ENCODE results near the gene KCTD16. TPM values are rescaled to one million over a fixed set of nuclear protein-coding genes. Genes with fewer than 3 reads are reported as not detected.

KCTD16 gene
- total RNA-seq, 1 experiment from 2014 or later = 0.64 TPM

- H3K4me1 ChIP-seq (ENCODE audit: control insufficient read depth in 1 of 2, insufficient read depth in 2 of 2, low read length in 2 of 2) = no peaks in the 10 kb centered on the region
- no peak overlapping the region for H3K9ac ChIP-seq (ENCODE audit: low read length)
- no TSS peak for BruUV-seq (replicated peaks)
- TF ChIP-seq ZBTB33 (IDR thresholded peaks at IDR 0.05; ENCODE audit: extremely low read depth, insufficient replicate concordance, low read length) = no peak
- TF ChIP-seq CBX3 (IDR thresholded peaks at IDR 0.05; ENCODE audit: low read depth) = no peak
- TF ChIP-seq SIN3A (IDR thresholded peaks at IDR 0.05; ENCODE audit: low read depth) = no peak
- TF ChIP-seq RAD21 (IDR thresholded peaks at IDR 0.05; ENCODE audit: low read depth) = no peak
- TF ChIP-seq ZFX (IDR thresholded peaks at IDR 0.05) = no peak
- no peak for TF ChIP-seq CEBPB (IDR thresholded peaks at IDR 0.05; ENCODE audit: low read depth)
- TF ChIP-seq POLR2AphosphoS5 (IDR thresholded peaks at IDR 0.05; ENCODE audit: low read depth, low read length) = no peak
- no peak overlapping the region for H3K4me3 ChIP-seq (replicated peaks in 1 of 2; ENCODE audit: low read depth in 1 of 2, low read length in 2 of 2)
- DNase-seq (ENCODE audit: low read depth, low spot score) = no peak
- no peaks in the 10 kb centered on the region for H3K9me2 ChIP-seq (ENCODE audit: insufficient read depth)
- H2AFZ ChIP-seq (ENCODE audit: low read depth, low read length, poor library complexity, severe bottlenecking) = no peak overlapping the region
- RAD21 ChIA-PET (ENCODE audit: low non-redundant PET in 1 of 2, low total read pairs in 2 of 2, uncharacterized antibody in 2 of 2, unreplicated experiment in 2 of 2) = no interaction called here
- no peak for ATAC-seq
- H3K4me2 ChIP-seq (ENCODE audit: low read length) = no peak overlapping the region
- no peaks in the 10 kb centered on the region for H3K36me3 ChIP-seq (ENCODE audit: control insufficient read depth in 1 of 2, insufficient read depth in 2 of 2, low read length in 2 of 2)
- no peaks in the 10 kb centered on the region; the same call in 1 of the 2 replicates for H4K20me1 ChIP-seq (ENCODE audit: insufficient read depth)
- no peaks in the 10 kb centered on the region for H3K79me2 ChIP-seq (ENCODE audit: insufficient read depth, low read length)
- CTCF ChIA-PET = no interaction called here
- peaks cover 60% of the 10 kb centered on the region for H3K27me3 ChIP-seq (ENCODE audit: insufficient read depth, low read length)
- H3K27ac ChIP-seq (ENCODE audit: low read depth, low read length) = no peak overlapping the region
- POLR2A ChIA-PET = no interaction called here
- no peaks in the 10 kb centered on the region for H3K9me3 ChIP-seq (ENCODE audit: control insufficient read depth in 1 of 2, insufficient read depth in 1 of 2, low read depth in 1 of 2, low read length in 2 of 2)
- intact Hi-C loops (cut with micrococcal nuclease) = no loop called here
These were observed 56.8 kb downstream of the KCTD16 start for GRCh38 chr5:144227363-144227999.

DNA sequence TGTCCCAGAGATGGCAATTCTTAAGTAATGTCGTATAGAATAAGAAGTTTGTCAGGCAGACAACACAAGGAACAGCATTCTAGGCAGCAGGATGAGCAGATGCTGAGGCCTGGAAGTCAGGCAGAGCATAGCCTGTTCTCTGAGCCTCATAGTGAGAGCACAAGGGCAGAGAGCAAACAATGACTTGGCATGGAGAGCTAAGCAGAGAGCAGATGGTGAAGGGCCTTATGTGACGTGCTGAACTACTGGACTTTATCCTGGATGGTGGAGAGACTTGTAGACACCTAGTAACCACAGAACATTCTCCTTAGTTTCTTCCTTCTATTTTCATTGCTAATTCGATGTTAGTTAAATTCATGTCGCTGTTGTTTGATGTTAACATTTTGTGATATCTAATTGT, 60.1 kb downstream of the KCTD16 start:
- Histone ChIP-seq H3K79me2 (ENCODE audit: insufficient read depth, low read length) (no peaks in the 10 kb centered on the region), H2AFZ (ENCODE audit: low read depth, low read length, poor library complexity, severe bottlenecking) (no peak overlapping the region), H3K9me3 (ENCODE audit: control insufficient read depth in 1 of 2, insufficient read depth in 1 of 2, low read depth in 1 of 2, low read length in 2 of 2) (no peaks in the 10 kb centered on the region), H3K4me2 (ENCODE audit: low read length) (no peak overlapping the region), H4K20me1 (ENCODE audit: insufficient read depth) (no peaks in the 10 kb centered on the region; the same call in 1 of the 2 replicates), H3K4me3 (replicated peaks in 1 of 2; ENCODE audit: low read depth in 1 of 2, low read length in 2 of 2) (no peak overlapping the region), H3K9ac (ENCODE audit: low read length) (no peak overlapping the region), H3K4me1 (ENCODE audit: control insufficient read depth in 1 of 2, insufficient read depth in 2 of 2, low read length in 2 of 2) (no peaks in the 10 kb centered on the region), H3K9me2 (ENCODE audit: insufficient read depth) (no peaks in the 10 kb centered on the region), H3K36me3 (ENCODE audit: control insufficient read depth in 1 of 2, insufficient read depth in 2 of 2, low read length in 2 of 2) (no peaks in the 10 kb centered on the region), H3K27ac (ENCODE audit: low read depth, low read length) (no peak overlapping the region), H3K27me3 (ENCODE audit: insufficient read depth, low read length) (peaks cover 51% of the 10 kb centered on the region)
- POLR2A ChIA-PET = no interaction called here
- CTCF ChIA-PET = no interaction called here
- RAD21 ChIA-PET (ENCODE audit: low non-redundant PET in 1 of 2, low total read pairs in 2 of 2, uncharacterized antibody in 2 of 2, unreplicated experiment in 2 of 2) = no interaction called here
- intact Hi-C loops (cut with micrococcal nuclease) = no loop called here
- no peak for ATAC-seq
- BruUV-seq (replicated peaks) = no TSS peak
- no peak for DNase-seq (ENCODE audit: low read depth, low spot score)
- TF ChIP-seq, protein P1, sequence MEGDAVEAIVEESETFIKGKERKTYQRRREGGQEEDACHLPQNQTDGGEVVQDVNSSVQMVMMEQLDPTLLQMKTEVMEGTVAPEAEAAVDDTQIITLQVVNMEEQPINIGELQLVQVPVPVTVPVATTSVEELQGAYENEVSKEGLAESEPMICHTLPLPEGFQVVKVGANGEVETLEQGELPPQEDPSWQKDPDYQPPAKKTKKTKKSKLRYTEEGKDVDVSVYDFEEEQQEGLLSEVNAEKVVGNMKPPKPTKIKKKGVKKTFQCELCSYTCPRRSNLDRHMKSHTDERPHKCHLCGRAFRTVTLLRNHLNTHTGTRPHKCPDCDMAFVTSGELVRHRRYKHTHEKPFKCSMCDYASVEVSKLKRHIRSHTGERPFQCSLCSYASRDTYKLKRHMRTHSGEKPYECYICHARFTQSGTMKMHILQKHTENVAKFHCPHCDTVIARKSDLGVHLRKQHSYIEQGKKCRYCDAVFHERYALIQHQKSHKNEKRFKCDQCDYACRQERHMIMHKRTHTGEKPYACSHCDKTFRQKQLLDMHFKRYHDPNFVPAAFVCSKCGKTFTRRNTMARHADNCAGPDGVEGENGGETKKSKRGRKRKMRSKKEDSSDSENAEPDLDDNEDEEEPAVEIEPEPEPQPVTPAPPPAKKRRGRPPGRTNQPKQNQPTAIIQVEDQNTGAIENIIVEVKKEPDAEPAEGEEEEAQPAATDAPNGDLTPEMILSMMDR (IDR thresholded peaks at IDR 0.05 in 2 of 3, conservative IDR thresholded peaks at IDR 0.05 in 1 of 3; ENCODE audit: borderline replicate concordance in 1 of 3, insufficient read depth in 1 of 3, low read depth in 2 of 3, low read length in 2 of 3) = no peak
- TF ChIP-seq ZBTB33 (IDR thresholded peaks at IDR 0.05; ENCODE audit: extremely low read depth, insufficient replicate concordance, low read length) (no peak), EZH2phosphoT487 (IDR thresholded peaks at IDR 0.05; ENCODE audit: borderline replicate concordance) (no peak), EGR1 (IDR thresholded peaks at IDR 0.05; ENCODE audit: low read depth) (no peak), YY1 (IDR thresholded peaks at IDR 0.05; ENCODE audit: extremely low read depth, insufficient replicate concordance, low read depth, low read length) (no peak), FOSL1 (IDR thresholded peaks at IDR 0.05; ENCODE audit: low read depth) (no peak), TCF7L2 (IDR thresholded peaks at IDR 0.05; ENCODE audit: borderline replicate concordance, extremely low read depth, insufficient read depth, insufficient read length) (no peak), ZFX (IDR thresholded peaks at IDR 0.05) (no peak), POLR2A (IDR thresholded peaks at IDR 0.05; ENCODE audit: borderline replicate concordance, extremely low read depth, insufficient read depth, insufficient read length) (no peak), JUND (IDR thresholded peaks at IDR 0.05) (no peak), SIN3A (IDR thresholded peaks at IDR 0.05; ENCODE audit: low read depth) (no peak)

Data from HCT116 (cell line).